Bronchial epithelial cell (primary cell): Measurements from ENCODE around the gene LHPP. TPM values are rescaled to one million over a fixed set of nuclear protein-coding genes. Genes with fewer than 3 reads are reported as not detected.

Experiments
- DNase-seq: peaks from one replicate; pipeline ENCODE4 v3.0.0-alpha.2; 2010; ENCODE audit warnings: low read depth
- FAIRE-seq: peaks from 2 replicates; lab custom pipeline; 2011; peaks lifted over from hg19 to GRCh38; lab: Jason Lieb, UNC
- H3K27me3 ChIP-seq: 2 replicates; pipeline ENCODE4 v1.5.1; 2011; ENCODE audit warnings: low read length; ENCODE audit not compliant: control insufficient read depth, insufficient read depth
- H3K36me3 ChIP-seq: 2 replicates; pipeline ENCODE4 v1.5.1; 2011; ENCODE audit warnings: low read length; ENCODE audit not compliant: control insufficient read depth, insufficient read depth
- H3K4me3 ChIP-seq: 2 replicates; pipeline ENCODE4 v1.5.1; 2011; ENCODE audit warnings: mild to moderate bottlenecking, low read depth, low read length, control low read depth
- total RNA-seq: library from RNA; depleted of rRNA; stranded (reverse); fragments of >200 nt; gene quantifications from 2 replicates; pipeline ENCODE4 v1.2.1, GENCODE V29; 2014
- TF ChIP-seq, protein P1 (sequence below): IDR thresholded peaks from 2 replicates; pipeline ENCODE4 v1.5.1; 2011; ENCODE audit warnings: mild to moderate bottlenecking, moderate library complexity, low read length, control low read depth, inconsistent platforms; ENCODE audit not compliant: insufficient read depth, severe bottlenecking

LHPP gene
- total RNA-seq, 1 donor from 2014 or later, result 14.0 TPM

DNA sequence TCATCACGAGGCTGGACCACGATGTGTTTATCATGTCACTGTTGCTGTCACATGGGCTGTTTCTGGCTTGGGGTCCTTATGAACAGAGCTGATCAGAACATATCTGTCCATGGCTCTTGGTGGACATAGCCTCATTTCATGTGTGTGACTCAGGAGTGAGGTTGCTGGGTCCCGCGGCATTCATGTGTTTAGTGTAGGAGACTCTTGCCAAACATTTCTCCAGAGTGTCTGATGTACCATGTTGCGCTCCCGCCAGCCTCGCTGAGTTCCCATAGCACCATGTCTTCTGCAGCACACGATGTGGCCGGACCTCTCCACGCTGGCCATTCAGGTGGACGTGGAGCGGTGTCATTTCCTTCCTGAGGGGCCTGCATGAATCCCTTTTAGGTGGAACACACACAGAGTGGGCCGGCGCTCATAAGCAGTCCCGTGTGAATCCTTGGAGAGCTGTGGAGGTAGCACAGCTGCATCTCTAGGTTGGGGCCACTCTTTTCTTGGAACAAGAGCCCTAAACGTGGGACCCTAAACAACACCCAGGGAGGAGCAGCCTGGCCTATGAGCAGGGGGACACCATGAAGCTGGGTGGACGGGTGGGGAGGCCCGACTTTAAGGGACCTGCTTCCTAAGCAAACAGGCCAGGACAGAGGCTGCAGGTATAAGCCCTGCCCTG, 134.6 kb downstream of the LHPP start:
- Histone ChIP-seq H3K36me3 (no peaks in the 10 kb centered on the region), H3K27me3 (peaks cover 1% of the 10 kb centered on the region), H3K4me3 (no peak overlapping the region)
- FAIRE-seq (no peak), DNase-seq (no peak)
- TF ChIP-seq, protein P1, sequence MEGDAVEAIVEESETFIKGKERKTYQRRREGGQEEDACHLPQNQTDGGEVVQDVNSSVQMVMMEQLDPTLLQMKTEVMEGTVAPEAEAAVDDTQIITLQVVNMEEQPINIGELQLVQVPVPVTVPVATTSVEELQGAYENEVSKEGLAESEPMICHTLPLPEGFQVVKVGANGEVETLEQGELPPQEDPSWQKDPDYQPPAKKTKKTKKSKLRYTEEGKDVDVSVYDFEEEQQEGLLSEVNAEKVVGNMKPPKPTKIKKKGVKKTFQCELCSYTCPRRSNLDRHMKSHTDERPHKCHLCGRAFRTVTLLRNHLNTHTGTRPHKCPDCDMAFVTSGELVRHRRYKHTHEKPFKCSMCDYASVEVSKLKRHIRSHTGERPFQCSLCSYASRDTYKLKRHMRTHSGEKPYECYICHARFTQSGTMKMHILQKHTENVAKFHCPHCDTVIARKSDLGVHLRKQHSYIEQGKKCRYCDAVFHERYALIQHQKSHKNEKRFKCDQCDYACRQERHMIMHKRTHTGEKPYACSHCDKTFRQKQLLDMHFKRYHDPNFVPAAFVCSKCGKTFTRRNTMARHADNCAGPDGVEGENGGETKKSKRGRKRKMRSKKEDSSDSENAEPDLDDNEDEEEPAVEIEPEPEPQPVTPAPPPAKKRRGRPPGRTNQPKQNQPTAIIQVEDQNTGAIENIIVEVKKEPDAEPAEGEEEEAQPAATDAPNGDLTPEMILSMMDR, result no peak

DNA sequence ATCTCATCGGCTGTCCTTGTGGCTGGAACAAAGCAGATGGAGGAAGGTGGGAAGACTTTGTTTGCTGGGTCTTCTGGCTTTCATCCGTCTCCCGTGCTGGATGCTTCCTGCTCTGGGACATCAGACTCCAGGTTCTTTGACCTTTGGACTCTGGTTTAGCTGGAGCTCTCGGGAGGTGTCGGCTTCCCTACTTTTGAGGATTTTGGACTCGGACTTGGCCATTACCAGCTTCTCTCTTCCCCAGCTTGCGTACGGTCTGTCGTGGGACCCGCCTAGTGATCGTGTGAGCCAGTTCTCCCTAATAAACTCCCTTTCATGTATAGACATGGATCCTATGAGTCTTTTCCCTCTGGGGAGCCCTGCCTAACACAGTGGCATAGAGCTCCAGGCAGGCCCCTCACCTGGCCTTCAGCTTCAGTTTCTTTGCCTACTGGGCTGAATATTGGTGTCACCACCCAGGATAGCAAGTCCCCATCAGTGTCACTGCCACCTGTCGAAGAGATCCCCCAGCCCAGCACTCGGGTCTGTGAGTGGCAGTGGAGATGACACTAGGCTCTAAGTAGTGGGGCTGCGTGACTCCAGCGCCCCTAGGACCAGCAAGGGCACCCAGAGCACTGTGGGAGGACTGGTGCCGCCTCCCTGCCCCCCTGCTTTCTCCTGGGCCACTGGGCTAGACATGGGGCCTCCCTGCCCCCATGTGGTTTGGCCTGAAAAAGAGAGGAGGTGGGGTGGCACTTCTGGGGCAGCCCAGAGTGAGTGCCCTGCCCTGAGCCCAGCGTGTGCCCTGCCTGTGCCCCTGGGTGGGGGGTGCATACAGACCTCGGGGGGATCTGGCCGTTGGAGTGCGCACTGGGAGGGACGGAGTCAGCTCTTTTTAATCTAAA, 135.6 kb downstream of the LHPP start:
- no peak for DNase-seq
- Histone ChIP-seq H3K36me3 (no peaks in the 10 kb centered on the region), H3K4me3 (no peak overlapping the region), H3K27me3 (peaks cover 1% of the 10 kb centered on the region)
- TF ChIP-seq, protein P1, result no peak
- FAIRE-seq, result no peak

DNA sequence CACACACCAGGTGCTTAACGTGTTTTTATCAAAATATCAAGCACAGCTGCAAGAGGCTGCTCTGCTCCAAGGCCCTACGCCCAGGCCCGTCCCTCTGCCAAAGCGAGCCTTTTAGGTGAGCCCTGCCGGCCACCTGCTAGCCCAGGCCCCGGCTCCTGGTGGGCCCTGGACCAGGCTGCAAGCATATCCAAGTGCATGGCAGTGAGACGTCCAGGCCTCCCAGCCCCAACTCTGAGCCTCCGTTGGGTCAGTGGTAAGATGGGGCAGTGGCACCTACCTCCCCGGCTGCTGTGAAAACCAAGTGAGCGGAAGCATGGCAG, 136.2 kb downstream of the LHPP start:
- H3K4me3 ChIP-seq, result no peak overlapping the region
- DNase-seq, result no peak
- TF ChIP-seq, protein P1, result no peak
- no peaks in the 10 kb centered on the region for H3K36me3 ChIP-seq
- peaks cover 1% of the 10 kb centered on the region for H3K27me3 ChIP-seq
- FAIRE-seq, result no peak

DNA sequence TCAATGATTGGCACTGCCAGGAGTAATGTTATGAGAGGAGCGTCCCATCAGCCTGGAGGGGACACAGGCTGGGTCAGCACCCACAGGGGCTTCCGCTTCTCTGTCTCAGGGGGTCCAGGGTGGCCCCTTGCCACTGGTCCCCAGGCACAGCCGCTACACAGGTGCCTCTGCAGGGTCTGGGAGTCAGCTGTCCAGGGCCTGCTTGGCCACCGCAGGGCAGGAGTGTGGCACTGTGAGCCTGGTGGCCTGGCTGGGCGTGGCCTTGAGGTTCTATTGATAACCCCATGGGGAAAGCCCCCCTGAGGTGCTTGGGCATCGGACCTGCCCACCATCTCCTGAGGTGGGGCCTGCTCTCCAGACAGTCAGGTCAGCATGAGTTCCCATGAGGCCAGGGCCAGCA, 136.6 kb downstream of the LHPP start:
- FAIRE-seq (no peak), DNase-seq (no peak)
- no peak overlapping the region for H3K4me3 ChIP-seq
- TF ChIP-seq, protein P1, result no peak
- peaks cover 1% of the 10 kb centered on the region for H3K27me3 ChIP-seq
- no peaks in the 10 kb centered on the region for H3K36me3 ChIP-seq

DNA sequence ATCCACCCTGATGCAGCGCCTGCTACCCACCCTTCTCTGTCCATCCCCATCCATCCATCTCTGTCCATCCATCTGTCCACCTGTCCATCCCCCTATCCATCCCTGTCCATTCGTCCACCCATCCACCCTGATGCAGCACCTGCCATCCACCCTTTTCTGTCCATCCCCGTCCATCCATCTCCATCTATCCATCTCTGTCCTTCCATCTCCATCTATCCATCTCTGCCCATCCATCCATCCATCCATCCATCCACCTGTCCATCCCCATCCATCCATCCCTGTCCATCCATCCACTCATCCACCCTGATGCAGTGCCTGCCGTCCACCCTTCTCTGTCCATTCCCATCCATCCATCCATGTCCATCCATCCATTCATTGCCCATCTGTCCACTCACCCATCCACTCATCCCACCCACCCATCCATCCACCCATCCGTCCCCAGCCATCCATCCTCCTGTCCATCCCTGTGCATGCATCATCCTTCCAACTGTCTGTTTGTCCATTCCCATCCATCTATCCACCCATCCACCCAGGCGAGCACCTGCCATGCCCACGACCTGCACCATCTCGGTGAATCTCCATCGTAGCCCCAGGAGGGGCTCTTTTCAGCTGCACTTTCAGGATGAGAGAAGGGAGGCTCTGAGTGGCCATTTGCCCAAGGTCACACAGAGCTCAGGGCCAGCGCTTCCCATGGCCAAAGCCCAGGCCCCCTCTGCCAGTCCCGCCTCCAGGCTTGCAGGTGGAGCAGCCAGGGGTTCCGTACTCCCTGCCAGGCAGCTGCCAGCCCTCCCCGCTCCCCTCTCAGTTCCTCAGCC, 137.4 kb downstream of the LHPP start:
- FAIRE-seq, result peak; percentile 97
- H3K36me3 ChIP-seq, result no peaks in the 10 kb centered on the region
- DNase-seq, result no peak
- peaks cover 1% of the 10 kb centered on the region for H3K27me3 ChIP-seq
- no peak overlapping the region for H3K4me3 ChIP-seq
- TF ChIP-seq, protein P1, result no peak
